Esophagus mucosa (tissue), 1 donor: ENCODE data around the gene FARS2. TPM values are rescaled to one million over a fixed set of nuclear protein-coding genes. Genes with fewer than 3 reads are reported as not detected.
"Not testable (repeated sequence)": the region's sequence is repeated elsewhere in the genome, so short reads cannot be mapped to it uniquely, and the experiment has no call there.

Experiments used
- ATAC-seq: fragments of 200-7000 bp; cut with Tn5 transposase; one replicate; pipeline ENCODE4 v1.9.1; 2020
- total RNA-seq: library from RNA; stranded (reverse); gene quantifications from one replicate; pipeline ENCODE4 v1.2.4, GENCODE V29; 2023
- donor health status: DM: yes; HTN: yes; CAD: no.

Gene FARS2
- total RNA-seq, 1 donor from 2014 or later = 15.4 TPM

GRCh38 chr6:5771759-5772390 lies 510.6 kb downstream of the FARS2 start:
- no peak for ATAC-seq

- no peak for ATAC-seq
Observed at GRCh38 chr6:5772408-5773120, 511.3 kb downstream of the FARS2 start.

GRCh38 chr6:5776104-5776503 lies 514.8 kb downstream of the FARS2 start:
- ATAC-seq = no peak

- no peak for ATAC-seq
Observed at GRCh38 chr6:5776706-5777390, 515.5 kb downstream of the FARS2 start.

GRCh38 chr6:5778317-5778857 lies 517.1 kb downstream of the FARS2 start:
- ATAC-seq = no peak

- no peak for ATAC-seq
Observed at GRCh38 chr6:5778906-5779305, 517.6 kb downstream of the FARS2 start.

- ATAC-seq = no peak
Observed at GRCh38 chr6:5781019-5781418, 519.7 kb downstream of the FARS2 start.

GRCh38 chr6:5781966-5782556 lies 520.7 kb downstream of the FARS2 start:
- ATAC-seq = no peak

- peak; percentile 72 for ATAC-seq
Observed at GRCh38 chr6:5782783-5783547, 521.7 kb downstream of the FARS2 start.

GRCh38 chr6:5783584-5784089 lies 522.3 kb downstream of the FARS2 start:
- no peak for ATAC-seq

- ATAC-seq = no peak
Observed at GRCh38 chr6:5785249-5785648, 523.9 kb downstream of the FARS2 start.

- ATAC-seq = no peak
Observed at GRCh38 chr6:5786321-5786968, 525.1 kb downstream of the FARS2 start.

- ATAC-seq = no peak
Observed at GRCh38 chr6:5786969-5787720, 525.8 kb downstream of the FARS2 start.

GRCh38 chr6:5789426-5789825 lies 528.1 kb downstream of the FARS2 start:
- not testable (repeated sequence) for ATAC-seq

GRCh38 chr6:5796555-5796954 lies 535.2 kb downstream of the FARS2 start:
- ATAC-seq = not testable (repeated sequence)

GRCh38 chr6:5806406-5806805 lies 545.1 kb downstream of the FARS2 start:
- not testable (repeated sequence) for ATAC-seq

GRCh38 chr6:5809450-5809849 lies 548.1 kb downstream of the FARS2 start:
- ATAC-seq = no peak

- no peak for ATAC-seq
Observed at GRCh38 chr6:5811997-5812396, 550.7 kb downstream of the FARS2 start.

- no peak for ATAC-seq
Observed at GRCh38 chr6:5813625-5814027, 552.3 kb downstream of the FARS2 start.

GRCh38 chr6:5814116-5814515 lies 552.8 kb downstream of the FARS2 start:
- ATAC-seq = no peak

GRCh38 chr6:5814901-5815300 lies 553.6 kb downstream of the FARS2 start:
- ATAC-seq = no peak
